Sigmoid colon (tissue), 4 donors: ENCODE measurements around the gene SPC24.

Source experiments
- CTCF ChIP-seq, 4 experiments: fragments of 450-650 bp in 3 of 4; fragments of 200-600 bp in 1 of 4; IDR thresholded peaks; one replicate each; pipeline ENCODE4 v1.5.1; 2016 to 2019; ENCODE audit warnings: antibody characterized with exemption in 4 of 4, mild to moderate bottlenecking in 3 of 4, moderate library complexity in 2 of 4
- EP300 ChIP-seq, 4 donors: sonication (generic); formaldehyde crosslinking; IDR thresholded peaks; one replicate each; pipeline ENCODE4 v1.6.1; 2017; ENCODE audit warnings: antibody characterized with exemption in 4 of 4

DNA sequence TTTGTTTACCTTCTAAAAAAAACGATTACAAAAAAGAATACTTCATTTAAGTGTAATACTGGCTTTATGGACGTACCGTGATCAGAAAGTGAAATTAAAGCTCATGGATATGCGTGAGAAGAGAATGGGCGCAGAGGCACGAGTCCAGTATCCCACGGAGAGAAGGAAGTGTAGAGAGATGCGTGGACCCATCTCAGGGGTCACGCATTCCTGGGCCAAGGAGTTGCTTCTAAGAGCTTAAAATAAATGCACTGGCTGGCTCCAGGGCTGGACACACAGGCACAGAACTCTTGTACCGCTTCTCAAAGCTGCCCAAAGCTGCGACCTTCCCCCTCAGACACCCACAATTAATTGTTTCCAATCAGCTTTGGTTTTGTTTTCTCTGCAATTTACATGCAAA, 8.7 kb upstream of the SPC24 start:
- TF ChIP-seq CTCF (IDR thresholded peaks at IDR 0.05) (no peak), EP300 (IDR thresholded peaks at IDR 0.05) (no peak)
